Esophagus squamous epithelium (tissue), 5 donors: ENCODE results near the gene CSNK1A1. TPM values are rescaled to one million over a fixed set of nuclear protein-coding genes. Genes with fewer than 3 reads are reported as not detected.
A peak's percentile ranks its signal among the peaks of the same experiment; 100 is the strongest.
"Not testable (repeated sequence)": the region's sequence is repeated elsewhere in the genome, so short reads cannot be mapped to it uniquely, and the experiment has no call there.

Source experiments
- DNase-seq: peaks from one replicate; lab custom pipeline; 2025; lab: John Stamatoyannopoulos, UW
- H3K27ac ChIP-seq, 4 donors: fragments of 200-600 bp; sonication (generic); one replicate each; pipeline ENCODE4 v1.5.1; 2016 to 2019; ENCODE audit warnings: mild to moderate bottlenecking in 1 of 4
- H3K27me3 ChIP-seq, 4 donors: fragments of 200-600 bp; sonication (generic); 1 replicate in 3 of 4; 2 replicates in 1 of 4; pipeline versions ENCODE4 v1.5.1 to v1.6.0; 2017 to 2021; ENCODE audit warnings: antibody characterized with exemption in 1 of 4
- H3K36me3 ChIP-seq, 3 donors: fragments of 200-600 bp; sonication (generic); one replicate each; pipeline ENCODE4 v1.5.1; 2016 to 2019
- H3K4me1 ChIP-seq, 3 donors: fragments of 200-600 bp; sonication (generic); one replicate each; pipeline ENCODE4 v1.5.1; 2017 to 2019
- H3K4me3 ChIP-seq, 4 donors: fragments of 200-600 bp; sonication (generic); 1 replicate in 3 of 4; 2 replicates in 1 of 4; pipeline ENCODE4 v1.5.1; 2016 to 2019; ENCODE audit warnings: mild to moderate bottlenecking in 2 of 4, moderate library complexity in 1 of 4
- H3K9me3 ChIP-seq, 3 donors: fragments of 200-600 bp; sonication (generic); one replicate each; pipeline ENCODE4 v1.5.1; 2016 to 2019
- POLR2A ChIP-seq, 4 donors: fragments of 450-650 bp; IDR thresholded peaks; one replicate each; pipeline ENCODE4 v1.6.1; 2017; ENCODE audit warnings: antibody characterized with exemption in 4 of 4, mild to moderate bottlenecking in 4 of 4, moderate library complexity in 3 of 4
- WGBS, 2 donors: methylation state at CpG; one replicate each; pipeline ENCODE4 v1.1.5; 2018; 5-methylcytosine and 5-hydroxymethylcytosine counted together
- intact Hi-C: fragments of 100-400 bp; cut with DNase I; formaldehyde crosslinking; loops from one replicate; pipeline ENCODE4 v1.15.0; 2022
- total RNA-seq, 4 donors: library from RNA; depleted of rRNA; stranded (reverse); fragments of >200 nt; gene quantifications; one replicate each; pipeline ENCODE4 v1.1.0, GENCODE V29; 2016
- TF ChIP-seq, protein P1 (sequence below), 6 experiments: fragments of 450-650 bp in 4 of 6; fragments of 200-600 bp in 2 of 6; sonication (generic) in 2 of 6; IDR thresholded peaks; one replicate each; pipeline ENCODE4 v1.5.1; 2016 to 2019; ENCODE audit warnings: antibody characterized with exemption in 6 of 6, mild to moderate bottlenecking in 4 of 6, moderate library complexity in 4 of 6
- donor health status: DM: yes; HTN: yes; CAD: no.

The CSNK1A1 gene
- total RNA-seq, 4 donors from 2014 or later, result 223 to 388 (median 301) TPM

DNA sequence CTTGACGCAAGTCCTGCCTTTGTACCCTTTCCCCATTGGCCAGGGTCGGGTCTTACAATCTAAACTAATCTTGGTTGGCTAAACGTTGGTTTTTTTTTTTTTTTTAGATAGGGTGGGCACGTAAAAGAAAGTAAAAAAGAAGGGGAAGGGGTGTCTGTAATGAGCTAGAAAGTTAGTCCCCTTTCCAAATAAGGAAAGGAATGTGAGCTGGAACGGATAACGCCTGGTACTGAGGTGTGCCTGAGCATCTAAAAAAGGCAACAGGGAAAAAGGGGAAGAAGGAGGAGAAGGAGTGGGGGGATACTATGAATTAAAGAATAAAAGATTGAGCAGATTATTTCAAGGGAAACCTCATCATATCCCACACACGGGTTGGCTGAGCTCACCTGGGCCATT lies 105.9 kb downstream of the CSNK1A1 start:
- Histone ChIP-seq H3K27me3 (no peaks in the 10 kb centered on the region), H3K36me3 (no peaks in the 10 kb centered on the region), H3K9me3 (no peaks in the 10 kb centered on the region), H3K4me1 (peaks cover 26 to 79% (median 76%) of the 10 kb centered on the region in 3 donors), H3K27ac (peak overlapping the region; percentile 63 to 85 (median 82)), H3K4me3 (no peak overlapping the region)
- 71% methylated on average over 5 to 7 of the region's 7 CpGs for WGBS, 2 donors
- DNase-seq, result no peak
- TF ChIP-seq POLR2A (IDR thresholded peaks at IDR 0.05), result no peak
- TF ChIP-seq, protein P1, sequence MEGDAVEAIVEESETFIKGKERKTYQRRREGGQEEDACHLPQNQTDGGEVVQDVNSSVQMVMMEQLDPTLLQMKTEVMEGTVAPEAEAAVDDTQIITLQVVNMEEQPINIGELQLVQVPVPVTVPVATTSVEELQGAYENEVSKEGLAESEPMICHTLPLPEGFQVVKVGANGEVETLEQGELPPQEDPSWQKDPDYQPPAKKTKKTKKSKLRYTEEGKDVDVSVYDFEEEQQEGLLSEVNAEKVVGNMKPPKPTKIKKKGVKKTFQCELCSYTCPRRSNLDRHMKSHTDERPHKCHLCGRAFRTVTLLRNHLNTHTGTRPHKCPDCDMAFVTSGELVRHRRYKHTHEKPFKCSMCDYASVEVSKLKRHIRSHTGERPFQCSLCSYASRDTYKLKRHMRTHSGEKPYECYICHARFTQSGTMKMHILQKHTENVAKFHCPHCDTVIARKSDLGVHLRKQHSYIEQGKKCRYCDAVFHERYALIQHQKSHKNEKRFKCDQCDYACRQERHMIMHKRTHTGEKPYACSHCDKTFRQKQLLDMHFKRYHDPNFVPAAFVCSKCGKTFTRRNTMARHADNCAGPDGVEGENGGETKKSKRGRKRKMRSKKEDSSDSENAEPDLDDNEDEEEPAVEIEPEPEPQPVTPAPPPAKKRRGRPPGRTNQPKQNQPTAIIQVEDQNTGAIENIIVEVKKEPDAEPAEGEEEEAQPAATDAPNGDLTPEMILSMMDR (IDR thresholded peaks at IDR 0.05), result no peak
- intact Hi-C loops, result no loop called here

DNA sequence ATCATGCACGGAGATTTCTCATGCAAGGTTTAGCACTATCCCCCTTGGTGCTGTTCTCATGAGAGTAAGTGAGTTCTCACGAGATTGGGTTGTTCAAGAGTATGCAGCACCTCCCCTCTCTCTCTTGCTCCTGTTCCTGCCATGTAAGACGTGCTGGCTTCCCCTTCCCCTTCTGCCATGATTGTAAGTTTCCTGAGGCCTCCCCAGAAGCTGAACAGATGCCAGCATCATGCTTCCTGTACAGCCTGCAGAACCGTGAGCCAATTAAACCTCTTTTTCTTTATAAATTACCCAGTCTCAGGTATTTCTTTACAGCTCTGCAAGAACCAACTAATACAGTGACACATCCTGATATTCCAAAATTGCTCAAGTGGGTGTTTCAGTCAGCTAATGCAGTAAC lies 106.8 kb downstream of the CSNK1A1 start:
- intact Hi-C loops, result loop anchor here (5.0 kb wide), 1 partner anchor 108 kb away; the partner anchor contains the start of gene CSNK1A1
- WGBS, 2 donors, result 62 to 70% methylated on average over 2 to 3 of the region's 4 CpGs
- not testable (repeated sequence) for H3K27me3 ChIP-seq

DNA sequence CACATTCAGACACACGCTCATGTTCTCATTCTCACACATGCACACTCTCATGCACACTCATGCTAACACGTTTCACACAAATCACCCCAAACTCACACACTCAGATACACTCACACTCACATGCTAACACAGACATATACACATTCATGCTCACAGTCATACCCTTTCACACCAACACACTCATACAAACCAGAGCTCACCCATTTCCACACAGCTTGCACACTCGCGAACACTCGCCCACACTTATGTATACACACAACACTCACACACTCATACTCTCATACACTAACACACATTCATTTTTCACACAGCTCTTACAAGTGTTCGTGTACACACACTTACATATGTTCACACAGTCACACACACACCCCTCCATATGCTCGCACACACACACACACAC lies 108.0 kb downstream of the CSNK1A1 start:
- Histone ChIP-seq H3K9me3 (no peaks in the 10 kb centered on the region), H3K4me1 (peaks cover 33 to 82% (median 79%) of the 10 kb centered on the region in 3 donors), H3K36me3 (no peaks in the 10 kb centered on the region), H3K27ac (peak overlapping the region; percentile 86 to 93 (median 92)), H3K4me3 (no peak overlapping the region), H3K27me3 (no peaks in the 10 kb centered on the region)
- no peak for TF ChIP-seq POLR2A (IDR thresholded peaks at IDR 0.05)
- no peak for DNase-seq
- intact Hi-C loops, result loop anchor here (5.0 kb wide), 1 partner anchor 109 kb away; the partner anchor contains the start of gene CSNK1A1
- 71 to 74% methylated on average over 7 of the region's 7 CpGs for whole genome bisulfite sequencing, 2 donors

More for the DNA sequence above, 106.8 kb downstream of the CSNK1A1 start:
- not testable (repeated sequence) for H3K4me3 ChIP-seq, H3K36me3 ChIP-seq, H3K9me3 ChIP-seq, DNase-seq
- Histone ChIP-seq H3K27ac (peak overlapping the region in 1 of 4 donors; percentile 92), H3K4me1 (peaks cover 28 to 79% (median 76%) of the 10 kb centered on the region in 3 donors)

DNA sequence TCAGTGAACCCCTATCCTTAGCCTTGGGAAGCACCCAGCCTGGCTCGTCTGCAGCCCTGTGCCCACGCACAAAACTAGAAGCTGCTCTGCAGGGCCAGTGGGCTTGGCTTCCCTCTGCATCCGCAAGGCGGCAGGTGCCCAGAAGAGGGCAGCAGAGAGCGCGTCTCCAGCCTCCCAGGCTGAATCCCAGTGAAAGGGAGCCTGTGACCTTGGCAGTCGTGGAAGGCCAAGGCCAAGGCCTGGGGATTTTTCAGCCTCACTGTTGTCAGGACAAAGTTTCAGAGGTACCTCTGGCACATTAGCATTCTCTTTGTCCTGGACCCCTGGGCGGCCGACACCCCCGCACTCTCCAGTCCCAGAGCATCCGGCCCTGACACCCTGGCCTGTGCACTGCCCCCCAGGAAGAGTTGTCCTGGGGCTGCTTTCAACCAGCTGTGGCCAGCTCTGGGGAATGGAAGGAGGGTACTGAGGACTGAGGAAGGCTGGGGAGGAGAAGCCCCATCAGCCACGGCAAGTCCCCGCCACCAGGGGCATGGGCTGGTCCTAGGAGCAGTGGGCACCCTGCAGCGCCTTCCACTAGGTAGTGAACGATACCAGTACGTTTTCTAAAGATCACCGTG lies 108.6 kb downstream of the CSNK1A1 start:
- 65% methylated on average over 4 of the region's 17 CpGs for WGBS, 2 donors
- TF ChIP-seq POLR2A (IDR thresholded peaks at IDR 0.05), result peak in 1 of 4 donors; percentile 5
- TF ChIP-seq, protein P1 (IDR thresholded peaks at IDR 0.05), result peak; percentile 79 to 99 (median 96)
- H3K4me3 ChIP-seq, result no peak overlapping the region
- H3K27ac ChIP-seq, result peak overlapping the region; percentile 86 to 93 (median 92)
- no peak for DNase-seq
- H3K36me3 ChIP-seq, result no peaks in the 10 kb centered on the region
- H3K4me1 ChIP-seq, result peaks cover 33 to 83% (median 79%) of the 10 kb centered on the region in 3 donors
- intact Hi-C loops, result loop anchor here (5.0 kb wide), 1 partner anchor 110 kb away; the partner anchor contains the start of gene CSNK1A1
- no peaks in the 10 kb centered on the region for H3K27me3 ChIP-seq
- H3K9me3 ChIP-seq, result no peaks in the 10 kb centered on the region

Other genes starting within 250 kb of the CSNK1A1 start
- gene GRPEL2, start 205.9 kb downstream of the CSNK1A1 start, total RNA-seq, result 10 to 100 TPM; 23.1 to 43.3 (median 27.1) TPM
- 1 to 10 TPM; 2.1 to 4.6 (median 3.1) TPM for gene PCYOX1L, start 193.4 kb downstream of the CSNK1A1 start, total RNA-seq
- 1 to 10 TPM in 3 of 4 donors, not detected in 1; 2.0 to 2.5 (median 2.1) TPM for gene IL17B, start 172.1 kb downstream of the CSNK1A1 start, total RNA-seq
- gene ARHGEF37, start 30.1 kb upstream of the CSNK1A1 start, total RNA-seq, result 10 to 100 TPM; 14.5 to 29.3 (median 18.0) TPM
- 10 to 100 TPM in 2 of 4 donors, 1 to 10 TPM in 2; 8.9 to 15.4 (median 11.9) TPM for gene PPARGC1B, start 178.9 kb upstream of the CSNK1A1 start, total RNA-seq